Activated CD4-positive, alpha-beta T cell treated with anti-CD3 and anti-CD28 coated beads, Interleukin-2, amount 10 ng/mL, durations not matched to agents 24 days and 14 days (primary cell): ENCODE measurements around the gene TPPP3. TPM values are rescaled to one million over a fixed set of nuclear protein-coding genes. Genes with fewer than 3 reads are reported as not detected.

Experiments
- DNase-seq: peaks from one replicate; pipeline ENCODE4 v3.0.0; 2022
- H3K27ac Mint-ChIP-seq: one replicate; pipeline ENCODE4 v1.8.0; 2022; ENCODE audit warnings: mild to moderate bottlenecking, mixed read lengths
- H3K27me3 Mint-ChIP-seq: one replicate; pipeline ENCODE4 v1.8.0; 2022; ENCODE audit warnings: mixed read lengths
- H3K36me3 Mint-ChIP-seq: one replicate; pipeline ENCODE4 v1.8.0; 2022; ENCODE audit warnings: low read depth, mild to moderate bottlenecking, mixed read lengths
- H3K4me1 Mint-ChIP-seq: one replicate; pipeline ENCODE4 v1.8.0; 2021; ENCODE audit warnings: mixed read lengths
- H3K4me3 Mint-ChIP-seq: one replicate; pipeline ENCODE4 v1.8.0; 2022; ENCODE audit warnings: mild to moderate bottlenecking, moderate library complexity, mixed read lengths
- H3K9me3 Mint-ChIP-seq: one replicate; pipeline ENCODE4 v1.8.0; 2021; ENCODE audit warnings: mixed read lengths
- intact Hi-C: fragments of 100-400 bp; cut with micrococcal nuclease; formaldehyde crosslinking; loops from one replicate; pipeline ENCODE4 v1.15.1; 2023
- total RNA-seq: library from RNA; stranded (reverse); gene quantifications from 2 replicates; pipeline ENCODE4 v1.2.3, GENCODE V29; 2022

TPPP3 gene
- total RNA-seq, 1 donor from 2014 or later: not detected

GRCh38 chr16:67395105-67395457, 1.8 kb upstream of the TPPP3 start:
- Mint-ChIP-seq H3K4me3 (no peak overlapping the region), H3K9me3 (no peaks in the 10 kb centered on the region), H3K27me3 (peaks cover 45% of the 10 kb centered on the region), H3K36me3 (no peaks in the 10 kb centered on the region), H3K4me1 (peaks cover 4% of the 10 kb centered on the region), H3K27ac (no peak overlapping the region)
- intact Hi-C loops: loop anchor here (5.0 to 10.0 kb wide), 2 partner anchors 50 to 118 kb away; partner anchors contain the start of gene PLEKHG4
- no peak for DNase-seq

DNA sequence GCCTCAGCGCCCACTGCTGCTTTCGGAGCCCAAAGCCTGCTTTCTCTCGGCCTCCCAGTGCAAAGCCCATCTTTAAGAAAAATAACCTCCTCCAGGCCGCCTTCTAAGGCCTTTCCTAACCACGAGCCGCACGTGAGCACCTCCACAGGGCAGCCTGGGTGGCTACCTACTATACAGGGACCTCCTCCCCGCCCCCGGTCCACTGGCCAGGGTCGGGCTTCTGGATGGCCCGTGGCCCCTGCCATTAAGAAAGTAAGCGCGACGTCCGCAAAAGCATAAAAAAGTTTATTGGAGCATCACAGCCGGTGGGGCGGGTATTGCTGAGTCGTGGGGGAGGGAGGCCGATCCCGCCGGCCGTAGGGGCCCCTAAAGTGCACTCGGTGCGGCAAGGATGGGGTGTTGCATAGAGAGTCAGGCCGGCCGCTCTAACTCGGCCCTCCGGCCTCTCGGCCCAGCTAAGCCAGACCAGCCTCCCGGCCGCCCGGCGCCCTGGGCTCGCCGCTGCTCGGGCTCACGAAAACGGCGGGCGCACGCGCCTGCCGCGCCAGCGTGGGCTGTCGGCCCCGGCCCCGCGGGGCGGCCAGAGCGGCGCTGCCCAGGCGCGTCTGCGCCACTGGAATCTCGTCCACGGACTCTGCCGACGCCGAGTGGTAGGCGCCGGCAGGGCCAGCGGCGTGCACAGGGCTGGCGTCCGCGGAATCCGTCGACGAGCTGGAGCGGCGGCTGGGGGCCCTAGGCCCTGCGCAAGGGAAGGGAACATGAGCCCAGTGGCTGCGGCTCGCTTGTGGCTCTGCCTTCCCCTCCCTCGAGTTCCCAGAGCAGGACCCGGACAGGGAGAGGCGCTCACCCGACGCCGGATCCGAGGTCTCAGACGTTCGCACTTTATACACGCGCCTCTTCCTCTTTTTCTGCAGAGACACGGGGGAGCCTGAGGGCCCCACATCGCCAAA, 1.1 kb upstream of the TPPP3 start:
- Mint-ChIP-seq H3K9me3 (no peaks in the 10 kb centered on the region), H3K27me3 (peaks cover 49% of the 10 kb centered on the region), H3K4me1 (peaks cover 4% of the 10 kb centered on the region), H3K4me3 (peak overlapping the region; percentile 64), H3K36me3 (no peaks in the 10 kb centered on the region), H3K27ac (peak overlapping the region; percentile 62)
- DNase-seq: no peak
- intact Hi-C loops: loop anchor here (5.0 to 10.0 kb wide), 2 partner anchors 50 to 117 kb away; partner anchors contain the start of gene PLEKHG4

GRCh38 chr16:67393788-67394154, 473 bp upstream of the TPPP3 start:
- no peaks in the 10 kb centered on the region for H3K9me3 Mint-ChIP-seq
- H3K27me3 Mint-ChIP-seq: peaks cover 49% of the 10 kb centered on the region
- H3K4me3 Mint-ChIP-seq: peak overlapping the region; percentile 64
- no peak for DNase-seq
- no peaks in the 10 kb centered on the region for H3K36me3 Mint-ChIP-seq
- H3K4me1 Mint-ChIP-seq: peaks cover 4% of the 10 kb centered on the region
- intact Hi-C loops: loop anchor here (10.0 kb wide), 1 partner anchor 49 kb away; no protein-coding TSS in a partner anchor
- no peak overlapping the region for H3K27ac Mint-ChIP-seq

GRCh38 chr16:67392301-67393059, 818 bp downstream of the TPPP3 start:
- Mint-ChIP-seq H3K4me3 (no peak overlapping the region), H3K36me3 (no peaks in the 10 kb centered on the region), H3K4me1 (peaks cover 4% of the 10 kb centered on the region), H3K9me3 (no peaks in the 10 kb centered on the region), H3K27ac (no peak overlapping the region), H3K27me3 (peaks cover 50% of the 10 kb centered on the region)
- intact Hi-C loops: loop anchor here (10.0 kb wide), 1 partner anchor 48 kb away; no protein-coding TSS in a partner anchor
- DNase-seq: no peak

DNA sequence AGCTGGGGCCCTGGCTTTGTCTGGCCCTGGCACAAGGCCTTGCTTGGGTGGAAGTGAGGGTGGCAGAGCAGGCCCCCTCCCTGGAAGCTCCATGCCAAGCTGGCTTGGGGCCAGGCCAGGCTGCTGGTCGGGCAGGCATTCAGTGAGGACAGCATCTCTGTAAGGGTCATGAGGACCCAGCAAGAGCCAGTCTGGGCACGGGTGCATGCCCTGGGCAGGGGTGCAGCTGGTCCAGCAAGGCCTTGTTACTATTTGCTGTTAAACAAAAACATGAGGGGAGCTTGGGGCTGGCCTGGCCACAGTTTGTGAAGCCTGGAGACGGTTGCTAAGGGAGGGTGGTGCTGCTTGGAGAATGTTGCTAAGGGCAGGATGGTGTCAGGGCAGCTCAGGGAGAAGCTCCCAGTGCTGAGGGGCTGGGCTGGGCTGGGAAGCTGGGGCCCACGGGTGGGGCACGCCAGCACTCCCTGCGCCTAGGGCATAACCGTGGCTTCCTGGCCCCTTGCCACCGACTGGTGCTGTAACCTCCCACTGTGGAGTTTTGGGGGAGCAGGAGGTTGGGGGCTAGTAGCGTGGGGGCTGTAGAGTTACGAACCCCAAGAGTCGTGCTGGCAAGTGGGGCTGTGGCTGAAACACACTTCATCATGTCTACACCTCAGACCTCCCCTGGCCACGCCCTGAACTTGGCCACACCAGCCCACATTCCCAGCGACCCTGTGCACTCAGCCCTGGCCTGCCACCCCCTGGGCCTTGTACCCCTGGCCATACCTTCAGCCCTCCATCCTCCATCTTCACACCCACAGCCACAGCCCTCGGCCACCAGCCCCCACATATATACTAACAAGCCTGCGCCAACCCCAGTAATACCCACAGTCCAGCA, 1.6 kb downstream of the TPPP3 start:
- H3K36me3 Mint-ChIP-seq: no peaks in the 10 kb centered on the region
- intact Hi-C loops: loop anchor here (10.0 kb wide), 1 partner anchor 47 kb away; no protein-coding TSS in a partner anchor
- no peak overlapping the region for H3K4me3 Mint-ChIP-seq
- no peaks in the 10 kb centered on the region for H3K9me3 Mint-ChIP-seq
- H3K27ac Mint-ChIP-seq: no peak overlapping the region
- DNase-seq: no peak
- H3K4me1 Mint-ChIP-seq: peaks cover 4% of the 10 kb centered on the region
- H3K27me3 Mint-ChIP-seq: peaks cover 50% of the 10 kb centered on the region

DNA sequence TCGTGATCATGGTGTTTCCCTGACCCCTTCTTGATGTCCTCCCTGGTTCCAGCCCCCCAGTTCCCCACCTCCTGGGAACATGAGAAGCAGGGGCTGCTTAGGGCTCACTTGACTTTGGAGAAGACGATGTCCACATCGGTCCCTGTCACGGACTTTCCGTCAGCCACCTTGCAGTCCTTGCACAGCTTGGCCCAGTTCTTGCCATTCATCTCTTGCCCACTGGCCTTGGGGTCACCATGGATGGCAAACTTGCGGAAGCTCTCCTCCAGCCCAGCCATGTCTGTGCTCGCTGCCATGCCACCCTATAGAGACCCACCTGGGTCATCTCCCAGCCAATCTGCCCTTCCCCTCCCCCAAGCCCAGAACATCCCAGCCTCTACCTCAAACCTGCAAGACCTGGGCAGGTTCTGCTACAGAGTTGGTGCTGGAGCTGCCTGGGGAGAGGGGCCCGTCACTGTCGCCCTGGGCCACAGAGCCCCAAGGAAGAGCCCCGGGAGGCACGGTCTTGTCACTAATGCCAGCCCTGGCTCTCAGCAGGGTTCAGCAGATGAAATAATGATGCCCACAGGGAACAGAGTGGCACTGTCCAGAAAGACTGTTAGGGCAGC, 2.4 kb downstream of the TPPP3 start:
- Mint-ChIP-seq H3K4me1 (peaks cover 4% of the 10 kb centered on the region), H3K4me3 (no peak overlapping the region), H3K9me3 (no peaks in the 10 kb centered on the region), H3K27me3 (peaks cover 55% of the 10 kb centered on the region), H3K36me3 (no peaks in the 10 kb centered on the region), H3K27ac (no peak overlapping the region)
- DNase-seq: no peak
- intact Hi-C loops: loop anchor here (10.0 kb wide), 1 partner anchor 46 kb away; no protein-coding TSS in a partner anchor

DNA sequence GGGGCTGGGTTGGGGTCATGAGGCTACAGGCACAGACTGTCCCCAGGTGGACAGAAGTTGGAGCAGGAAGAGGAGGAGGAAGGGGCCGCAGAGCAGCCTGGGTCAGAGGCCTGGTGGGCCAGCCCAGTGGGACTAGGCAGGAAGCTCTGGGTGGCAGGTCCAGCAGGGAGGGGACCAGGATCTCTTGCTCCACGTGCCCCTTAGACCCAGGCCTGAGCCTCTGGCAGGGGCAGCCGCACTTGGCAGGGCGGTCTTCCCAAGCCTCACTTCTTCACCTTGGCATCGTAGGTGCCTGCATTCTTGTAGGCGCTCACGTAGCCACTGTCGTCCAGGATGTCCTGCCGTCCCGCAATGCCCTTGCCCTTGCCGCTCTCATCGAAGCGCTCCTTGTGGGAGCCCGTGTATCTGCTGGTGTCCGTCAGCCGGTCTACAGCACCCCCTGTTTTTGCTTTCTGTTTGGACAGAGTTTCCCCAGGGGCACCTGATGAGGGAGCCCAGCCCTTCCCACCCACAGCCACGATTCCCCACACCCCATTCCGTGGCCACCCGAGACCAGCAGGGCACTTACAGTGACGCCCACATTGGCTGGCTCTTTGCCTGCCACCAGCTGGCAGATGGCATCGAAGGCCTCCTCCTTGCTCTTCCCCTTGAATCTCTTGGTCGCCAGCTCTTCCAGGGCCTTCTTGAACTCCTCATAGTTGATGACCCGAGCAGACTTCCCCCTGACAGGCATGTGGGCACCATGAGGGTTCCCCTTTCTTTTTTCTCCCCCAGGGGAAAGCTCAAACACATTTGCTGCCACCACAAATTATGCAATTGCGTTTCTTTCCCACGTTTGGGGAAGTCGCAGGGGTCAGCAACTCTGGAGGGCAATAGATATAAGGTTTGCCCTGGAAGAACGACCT, 3.1 kb downstream of the TPPP3 start:
- H3K36me3 Mint-ChIP-seq: no peaks in the 10 kb centered on the region
- intact Hi-C loops: loop anchor here (10.0 kb wide), 1 partner anchor 45 kb away; no protein-coding TSS in a partner anchor
- no peak overlapping the region for H3K27ac Mint-ChIP-seq
- no peak for DNase-seq
- peaks cover 4% of the 10 kb centered on the region for H3K4me1 Mint-ChIP-seq
- no peaks in the 10 kb centered on the region for H3K9me3 Mint-ChIP-seq
- H3K27me3 Mint-ChIP-seq: peaks cover 56% of the 10 kb centered on the region
- H3K4me3 Mint-ChIP-seq: no peak overlapping the region

- Mint-ChIP-seq H3K36me3 (no peaks in the 10 kb centered on the region), H3K4me1 (no peaks in the 10 kb centered on the region), H3K4me3 (no peak overlapping the region), H3K27ac (no peak overlapping the region), H3K9me3 (no peaks in the 10 kb centered on the region), H3K27me3 (peaks cover 45% of the 10 kb centered on the region)
- DNase-seq: no peak
- intact Hi-C loops: no loop called here
Measured at GRCh38 chr16:67388591-67388990, 4.7 kb downstream of the TPPP3 start.

GRCh38 chr16:67388191-67388590, 5.1 kb downstream of the TPPP3 start:
- no peaks in the 10 kb centered on the region for H3K9me3 Mint-ChIP-seq
- no peaks in the 10 kb centered on the region for H3K36me3 Mint-ChIP-seq
- H3K4me3 Mint-ChIP-seq: no peak overlapping the region
- no peak for DNase-seq
- H3K27ac Mint-ChIP-seq: no peak overlapping the region
- peaks cover 43% of the 10 kb centered on the region for H3K27me3 Mint-ChIP-seq
- intact Hi-C loops: no loop called here
- no peaks in the 10 kb centered on the region for H3K4me1 Mint-ChIP-seq

DNA sequence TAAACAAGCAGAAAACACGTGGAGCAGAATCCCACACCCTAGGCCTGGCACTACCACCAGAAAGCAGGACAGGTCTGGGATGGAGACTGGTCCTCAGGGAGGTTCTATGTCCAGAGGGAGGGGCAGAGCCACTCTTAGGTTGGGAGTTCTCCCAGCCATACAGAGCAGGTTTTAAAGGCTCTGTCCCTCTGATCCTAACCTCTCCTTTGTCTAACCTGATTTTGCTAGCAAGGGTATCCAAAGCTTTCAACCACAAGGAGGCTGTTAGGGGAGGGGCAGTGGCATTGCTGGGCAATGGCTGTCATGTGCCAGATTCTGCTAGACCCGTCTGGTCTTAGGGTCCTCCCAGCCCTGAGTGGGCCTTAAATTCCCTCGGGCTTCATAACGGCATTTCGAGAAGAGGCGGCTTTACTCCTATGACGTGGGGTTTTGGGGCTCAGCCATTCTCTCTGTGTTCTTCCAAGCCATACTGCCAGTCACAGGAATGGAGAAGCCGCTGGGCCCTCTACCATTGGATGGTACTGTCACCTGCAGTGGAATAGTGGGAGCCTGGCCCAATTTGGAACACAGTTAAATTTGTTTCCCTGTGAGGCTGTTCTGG, 5.7 kb downstream of the TPPP3 start:
- H3K36me3 Mint-ChIP-seq: no peaks in the 10 kb centered on the region
- DNase-seq: no peak

GRCh38 chr16:67386861-67387455, 6.3 kb downstream of the TPPP3 start:
- H3K4me3 Mint-ChIP-seq: no peak overlapping the region
- H3K9me3 Mint-ChIP-seq: no peaks in the 10 kb centered on the region
- no peak for DNase-seq
- H3K36me3 Mint-ChIP-seq: no peaks in the 10 kb centered on the region
- H3K27me3 Mint-ChIP-seq: peaks cover 33% of the 10 kb centered on the region
- no peak overlapping the region for H3K27ac Mint-ChIP-seq
- intact Hi-C loops: no loop called here
- no peaks in the 10 kb centered on the region for H3K4me1 Mint-ChIP-seq

More for the DNA sequence above, 5.7 kb downstream of the TPPP3 start:
- Mint-ChIP-seq H3K4me3 (no peak overlapping the region), H3K4me1 (no peaks in the 10 kb centered on the region), H3K27ac (no peak overlapping the region), H3K9me3 (no peaks in the 10 kb centered on the region), H3K27me3 (peaks cover 39% of the 10 kb centered on the region)
- intact Hi-C loops: no loop called here
